EL (cell line): ENCODE measurements around the gene APEX1.
"Not testable (repeated sequence)": the region's sequence is repeated elsewhere in the genome, so short reads cannot be mapped to it uniquely, and the experiment has no call there.

ENCODE experiments used
- DNase-seq: peaks from one replicate; pipeline ENCODE4 v3.0.0-alpha.2; 2016

Gene APEX1

GRCh38 chr14:20477211-20477876 lies 22.3 kb downstream of the APEX1 start:
- DNase-seq, result peak; percentile 80

- DNase-seq, result no peak
Observed at GRCh38 chr14:20478894-20479293, 23.9 kb downstream of the APEX1 start.

- no peak for DNase-seq
Observed at GRCh38 chr14:20482382-20482781, 27.4 kb downstream of the APEX1 start.

- no peak for DNase-seq
Observed at GRCh38 chr14:20485900-20486299, 30.9 kb downstream of the APEX1 start.

- no peak for DNase-seq
Observed at GRCh38 chr14:20486684-20487395, 31.8 kb downstream of the APEX1 start.

GRCh38 chr14:20487396-20487725 lies 32.3 kb downstream of the APEX1 start:
- no peak for DNase-seq

GRCh38 chr14:20489093-20489994 lies 34.3 kb downstream of the APEX1 start:
- DNase-seq, result peak; percentile 9

- no peak for DNase-seq
Observed at GRCh38 chr14:20490563-20490962, 35.5 kb downstream of the APEX1 start.

GRCh38 chr14:20492486-20492885 lies 37.5 kb downstream of the APEX1 start:
- no peak for DNase-seq

- no peak for DNase-seq
Observed at GRCh38 chr14:20493634-20494033, 38.6 kb downstream of the APEX1 start.

- peak; percentile 30 for DNase-seq
Observed at GRCh38 chr14:20494935-20495766, 40.1 kb downstream of the APEX1 start.

- DNase-seq, result no peak
Observed at GRCh38 chr14:20498622-20499021, 43.6 kb downstream of the APEX1 start.

- no peak for DNase-seq
Observed at GRCh38 chr14:20499108-20499507, 44.1 kb downstream of the APEX1 start.

GRCh38 chr14:20499881-20500280 lies 44.9 kb downstream of the APEX1 start:
- no peak for DNase-seq

- no peak for DNase-seq
Observed at GRCh38 chr14:20501346-20501745, 46.3 kb downstream of the APEX1 start.

GRCh38 chr14:20503898-20504297 lies 48.9 kb downstream of the APEX1 start:
- no peak for DNase-seq

- DNase-seq, result not testable (repeated sequence)
Observed at GRCh38 chr14:20506276-20506675, 51.2 kb downstream of the APEX1 start.

GRCh38 chr14:20506752-20507151 lies 51.7 kb downstream of the APEX1 start:
- not testable (repeated sequence) for DNase-seq
